HG02623 (cell line): Measurements from ENCODE around the gene PSD4.

ENCODE experiments used
- ATAC-seq: cut with Tn5 transposase; IDR thresholded peaks from one replicate; pipeline ENCODE4 v1.9.1; 2021; ENCODE audit warnings: moderate library complexity; ENCODE audit not compliant: unreplicated experiment

PSD4 gene

DNA sequence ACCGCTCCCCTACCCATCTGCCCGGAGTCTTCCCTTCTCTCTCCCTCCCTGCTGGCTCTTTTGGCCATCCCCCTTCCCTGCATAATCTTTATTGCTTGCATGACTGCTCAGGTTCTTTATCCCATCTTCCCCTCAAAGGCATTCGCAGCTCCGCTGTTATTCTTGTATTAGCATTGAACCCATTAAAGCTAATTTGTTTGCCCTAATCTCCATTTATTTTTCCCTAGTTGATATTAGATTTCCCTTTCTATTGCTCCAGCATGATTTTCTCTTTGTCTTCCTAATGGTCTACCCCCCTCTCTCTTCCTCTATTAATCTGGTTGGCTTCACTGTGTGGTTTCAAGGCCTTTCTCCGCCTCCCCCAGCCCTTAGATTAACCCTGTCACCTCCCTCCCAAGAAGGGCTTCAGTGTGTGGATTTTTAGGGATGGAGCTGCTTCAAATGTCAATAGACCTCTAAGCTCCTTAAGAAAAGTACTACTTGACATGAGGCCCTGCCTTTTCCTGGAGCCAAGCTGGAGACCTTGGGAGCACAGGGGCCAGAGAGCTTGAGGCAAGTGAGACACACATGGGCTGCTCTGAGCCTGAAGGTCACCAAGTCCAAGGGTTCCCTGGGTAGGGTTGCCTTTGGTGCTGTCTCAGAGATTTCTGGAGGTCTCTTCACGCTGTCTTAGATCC is 84.8 kb downstream of the PSD4 start:
- ATAC-seq: no peak
